ENCODE data around the gene SLC35B1.
"Not testable (repeated sequence)": the region's sequence is repeated elsewhere in the genome, so short reads cannot be mapped to it uniquely, and the experiment has no call there.

SLC35B1 gene

DNA sequence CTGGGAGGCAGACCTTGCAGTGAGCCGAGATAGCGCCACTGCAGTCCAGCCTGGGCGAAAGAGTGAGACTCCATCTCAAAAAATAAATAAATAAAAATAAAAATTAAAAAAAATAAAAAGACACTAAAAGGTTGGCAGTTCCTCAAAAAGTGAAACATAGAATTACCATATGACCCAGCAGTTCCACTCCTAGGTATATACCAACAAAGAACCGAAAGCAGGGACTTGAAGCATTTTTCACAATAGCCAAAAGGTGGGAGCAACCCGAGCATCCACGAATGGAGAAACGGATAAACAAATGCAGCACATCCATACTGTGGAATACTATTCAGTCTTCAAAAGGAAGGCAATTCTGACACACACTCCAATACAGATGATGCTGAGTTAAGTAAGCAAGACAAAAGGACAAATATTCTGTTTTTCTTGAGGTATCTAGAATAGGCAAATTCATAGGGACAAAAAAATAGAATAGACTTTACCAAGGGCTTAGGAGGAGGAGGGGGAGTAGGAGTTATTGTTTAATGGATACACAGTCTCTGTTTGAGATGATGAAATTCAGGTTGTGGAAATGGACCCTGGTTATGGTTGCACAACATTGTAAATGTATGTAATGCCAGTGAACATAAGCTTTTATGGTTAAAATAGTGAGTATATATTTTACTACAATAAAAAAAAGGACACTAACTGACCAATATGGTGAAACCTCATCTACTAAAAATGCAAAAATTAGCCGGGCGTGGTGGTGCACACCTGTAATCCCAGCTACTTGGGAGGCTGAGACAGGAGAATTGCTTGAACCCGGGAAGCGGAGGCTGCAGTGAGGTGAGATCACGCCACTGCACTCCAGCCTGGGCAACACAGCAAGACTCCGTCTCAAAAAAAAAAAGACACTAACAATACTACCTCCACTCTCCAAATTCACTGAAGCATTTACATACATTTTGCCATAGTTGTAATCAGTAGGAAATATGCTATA lies 27.0 kb upstream of the SLC35B1 start:
- DNase-seq (ENCODE audit: low read depth): no peak

DNA sequence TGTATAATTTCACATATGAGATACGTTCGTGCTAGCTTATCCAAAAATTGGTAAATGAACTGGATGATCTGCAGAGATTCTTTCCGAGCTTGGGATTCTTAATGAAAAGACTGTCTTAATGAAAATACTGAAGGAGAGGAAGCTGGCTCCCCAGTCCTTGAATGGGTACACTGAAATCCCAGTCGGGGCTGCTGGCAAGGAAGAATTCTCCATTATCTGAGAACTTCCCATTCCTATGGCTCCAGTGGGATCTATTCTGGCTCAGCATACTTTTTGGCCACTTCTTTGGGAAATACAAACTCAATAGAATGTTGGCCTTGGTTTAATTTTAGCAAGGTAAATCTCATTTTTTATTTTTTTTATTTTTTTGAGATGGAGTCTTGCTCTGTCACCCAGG lies 23.7 kb upstream of the SLC35B1 start:
- DNase-seq (ENCODE audit: low read depth): no peak

DNA sequence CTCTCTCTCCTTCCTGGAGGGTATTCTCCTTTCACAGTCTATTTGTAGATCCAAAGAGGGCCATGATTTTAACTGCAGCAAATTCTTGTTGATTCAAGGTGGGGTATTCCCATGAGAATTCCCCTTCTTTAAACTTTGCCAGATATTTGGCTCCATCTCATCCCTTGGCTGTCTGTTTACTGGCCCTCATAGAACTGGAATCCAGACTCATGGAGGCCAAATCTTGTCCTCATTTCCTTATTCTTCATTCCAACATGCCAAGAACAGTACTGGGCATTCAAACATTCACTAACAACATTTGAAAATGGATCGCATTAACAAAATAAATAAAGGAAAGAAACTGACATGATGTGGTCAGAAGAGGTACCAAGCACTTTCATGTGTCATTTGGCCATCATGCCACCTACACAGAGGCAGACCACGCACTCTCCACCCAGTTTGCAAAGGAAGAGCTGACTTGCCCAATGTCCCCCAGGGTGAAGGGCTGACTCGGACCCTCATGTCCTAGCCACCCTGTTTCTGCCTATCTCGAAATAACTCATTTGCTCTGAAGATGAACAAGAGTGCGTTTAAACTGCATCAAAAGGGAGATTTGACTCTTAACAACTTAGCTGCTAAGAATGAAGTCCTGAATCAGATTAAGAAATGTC lies 23.1 kb upstream of the SLC35B1 start:
- DNase-seq (ENCODE audit: low read depth): no peak

DNA sequence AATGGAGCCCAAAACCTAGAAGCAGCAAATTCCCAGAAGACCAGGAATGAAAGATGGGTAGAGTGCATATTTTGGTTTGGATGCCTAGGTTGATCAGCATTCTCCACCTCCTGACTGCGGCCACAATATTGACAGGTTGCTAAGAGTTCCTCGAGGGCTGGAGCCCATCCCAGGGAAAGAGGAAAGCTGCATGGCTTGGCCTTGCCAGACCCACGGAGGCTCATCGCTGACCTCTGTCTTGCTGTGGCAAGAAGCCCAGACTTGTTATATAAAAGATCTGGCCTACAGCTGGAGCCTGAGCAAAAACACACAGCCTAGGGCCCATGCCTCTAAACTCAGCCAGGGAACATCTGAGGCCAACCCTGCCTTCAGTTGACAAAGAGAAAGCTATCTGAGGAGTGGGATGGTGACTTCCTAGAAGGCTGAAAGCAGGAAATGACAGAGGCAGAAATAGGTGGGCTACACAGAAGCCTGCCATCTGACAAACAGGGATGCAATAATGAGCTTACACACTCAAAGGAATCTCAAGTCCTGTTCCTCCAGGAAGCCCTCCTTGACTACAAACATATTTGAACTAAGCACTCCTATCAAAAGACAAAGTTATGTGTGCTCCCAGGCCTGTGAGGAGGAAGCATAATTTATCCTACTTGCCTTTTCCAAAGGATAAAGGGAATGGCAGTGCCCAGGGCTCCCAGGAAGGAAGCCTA lies 22.5 kb upstream of the SLC35B1 start:
- DNase-seq (ENCODE audit: low read depth): no peak

DNA sequence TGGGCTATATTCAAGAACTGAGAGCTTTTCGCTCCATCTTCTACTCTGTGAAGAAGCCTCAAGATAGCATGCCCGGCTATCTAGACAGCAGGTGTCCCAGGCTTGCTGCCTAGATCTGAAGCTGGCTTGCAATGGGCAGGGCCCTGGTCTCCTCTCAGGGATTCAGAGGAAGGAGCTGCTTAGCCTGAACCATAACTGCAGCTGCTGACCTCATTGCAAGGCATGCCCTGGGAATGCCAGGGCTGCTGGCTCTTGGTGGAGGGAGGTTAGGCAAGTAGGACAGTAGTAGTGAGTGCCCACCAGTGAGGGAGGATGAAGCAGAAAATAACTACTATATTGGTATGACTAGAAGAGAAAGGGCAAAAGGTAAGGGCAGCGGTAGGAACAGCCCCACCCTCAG lies 21.3 kb upstream of the SLC35B1 start:
- no peak for DNase-seq (ENCODE audit: low read depth)

DNA sequence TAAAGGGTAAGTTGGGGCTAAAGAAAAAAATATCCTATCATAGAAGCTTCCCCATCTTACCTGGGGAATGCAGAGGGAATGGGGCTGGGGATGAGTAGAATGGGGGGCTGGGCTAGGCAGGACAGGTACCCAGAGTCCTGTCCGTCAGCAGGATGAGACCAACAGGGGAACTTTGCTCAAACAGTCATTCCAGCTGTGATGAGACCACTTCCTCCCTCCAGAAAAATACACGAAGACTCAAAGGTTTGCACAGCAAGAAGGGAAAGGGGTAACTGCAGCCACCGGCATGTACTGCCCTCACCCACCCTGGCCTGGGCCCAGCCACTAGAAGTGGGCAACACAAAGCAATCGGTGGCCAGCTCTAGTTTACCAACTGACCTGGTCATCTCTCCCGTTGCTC lies 20.7 kb upstream of the SLC35B1 start:
- DNase-seq (ENCODE audit: low read depth): no peak

DNA sequence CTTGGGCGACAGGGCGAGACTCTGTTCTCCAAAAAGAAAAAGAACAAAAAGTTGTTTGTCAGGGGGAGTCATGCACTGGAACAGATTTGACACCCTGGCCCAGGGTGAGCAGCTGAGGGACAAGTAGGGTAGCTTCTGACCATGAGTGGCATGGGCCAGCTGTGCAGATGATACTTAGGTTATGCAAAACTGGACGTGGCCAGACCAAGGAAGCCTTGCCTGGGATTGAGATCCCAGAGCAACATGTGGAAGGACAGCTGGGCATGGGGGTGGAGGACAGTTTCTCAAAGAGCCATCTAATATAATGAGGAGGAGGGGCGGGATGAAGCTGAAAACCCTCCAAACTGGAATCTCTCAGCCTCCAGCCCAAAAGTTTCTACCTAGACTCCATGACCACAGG lies 19.6 kb upstream of the SLC35B1 start:
- DNase-seq (ENCODE audit: low read depth): no peak

DNA sequence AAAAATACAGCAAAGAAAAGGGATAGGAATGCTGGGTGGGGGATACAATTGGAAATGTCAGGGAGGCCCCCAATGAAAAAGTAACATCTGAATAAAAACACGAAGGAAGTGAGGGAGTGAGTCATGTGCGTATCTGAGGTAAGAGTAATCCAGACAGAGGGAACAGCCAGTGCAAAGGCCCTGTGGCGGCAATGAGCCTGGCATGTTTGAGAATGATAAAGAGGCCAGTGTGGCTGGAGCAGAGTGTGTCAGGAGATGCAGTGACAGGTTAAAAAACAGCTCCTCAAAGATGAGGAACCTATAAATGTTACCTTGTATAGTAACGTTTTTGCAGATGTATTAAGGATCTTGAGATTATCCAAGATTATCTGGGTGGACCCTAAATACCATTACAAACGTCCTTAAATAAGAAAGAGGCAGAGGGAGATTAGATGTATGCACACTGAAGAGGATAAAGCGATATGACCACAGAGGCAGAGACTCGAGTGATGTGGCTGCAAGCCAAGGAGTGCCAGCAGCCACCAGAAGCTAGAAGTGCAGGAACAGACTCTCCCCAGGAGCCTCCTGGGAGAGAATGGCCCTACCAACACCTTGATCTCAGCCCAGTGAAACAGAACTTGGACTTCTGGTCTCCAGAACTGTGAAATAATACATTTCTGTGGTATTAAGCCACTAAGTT lies 17.8 kb upstream of the SLC35B1 start:
- DNase-seq (ENCODE audit: low read depth): no peak

DNA sequence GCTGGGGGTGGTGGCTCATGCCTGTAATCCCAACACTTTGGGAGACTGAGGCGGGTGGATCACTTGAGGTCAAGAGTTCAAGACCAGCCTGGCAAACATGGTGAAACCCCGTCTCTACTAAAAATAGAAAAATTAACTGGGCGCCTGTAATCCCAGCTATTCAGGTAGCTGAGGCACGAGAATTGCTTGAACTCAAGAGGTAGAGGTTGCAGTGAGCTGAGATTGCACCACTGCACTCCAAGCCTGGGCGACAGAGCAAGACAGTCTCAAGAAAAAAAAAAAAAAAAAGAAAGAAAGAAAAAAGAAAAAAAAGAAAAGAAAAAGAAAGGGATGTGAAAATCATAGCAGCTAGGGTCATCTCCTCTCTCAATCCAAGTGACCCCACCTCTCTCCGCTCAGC lies 16.8 kb upstream of the SLC35B1 start:
- not testable (repeated sequence) for DNase-seq (ENCODE audit: low read depth)

DNA sequence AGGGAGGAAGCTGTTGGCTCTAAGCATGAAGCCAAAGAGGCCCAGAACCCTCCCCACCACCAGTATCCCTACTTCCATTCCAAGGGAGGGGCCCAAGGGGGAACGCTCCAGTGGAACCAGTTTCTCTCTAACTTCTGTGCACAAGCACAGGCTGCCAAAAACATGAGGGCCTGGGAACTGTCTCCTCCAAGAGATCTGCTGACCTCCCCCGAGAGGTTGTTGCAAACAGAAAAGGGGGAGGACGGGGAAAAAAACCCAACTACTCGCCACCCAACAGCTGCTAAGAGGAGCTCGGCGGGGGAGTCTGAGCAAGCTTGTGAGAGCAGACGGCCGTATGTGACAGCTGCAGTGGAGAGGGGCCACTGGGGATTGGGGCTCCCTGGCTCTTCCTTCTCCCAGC lies 15.7 kb upstream of the SLC35B1 start:
- DNase-seq (ENCODE audit: low read depth): no peak

DNA sequence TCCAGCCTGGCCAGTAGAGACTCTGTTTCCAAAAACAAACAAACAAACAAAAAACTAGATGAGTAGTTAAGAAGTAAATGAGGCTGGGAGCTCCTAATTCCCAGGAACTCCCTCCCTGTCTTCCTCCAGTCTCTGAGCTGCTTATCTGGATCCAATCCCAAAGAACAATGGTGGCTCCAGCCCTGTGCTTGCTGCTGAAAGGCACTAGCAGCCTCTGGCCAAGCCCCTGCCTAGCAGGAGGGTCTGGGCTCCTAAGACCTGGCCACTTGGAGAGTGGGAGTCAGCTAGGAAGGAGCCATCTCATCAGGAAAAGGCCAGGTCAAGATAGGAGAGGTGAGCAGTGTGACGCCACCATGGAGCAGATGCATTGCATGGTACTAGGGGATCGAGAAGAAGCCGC lies 14.3 kb upstream of the SLC35B1 start:
- no peak for DNase-seq (ENCODE audit: low read depth)

DNA sequence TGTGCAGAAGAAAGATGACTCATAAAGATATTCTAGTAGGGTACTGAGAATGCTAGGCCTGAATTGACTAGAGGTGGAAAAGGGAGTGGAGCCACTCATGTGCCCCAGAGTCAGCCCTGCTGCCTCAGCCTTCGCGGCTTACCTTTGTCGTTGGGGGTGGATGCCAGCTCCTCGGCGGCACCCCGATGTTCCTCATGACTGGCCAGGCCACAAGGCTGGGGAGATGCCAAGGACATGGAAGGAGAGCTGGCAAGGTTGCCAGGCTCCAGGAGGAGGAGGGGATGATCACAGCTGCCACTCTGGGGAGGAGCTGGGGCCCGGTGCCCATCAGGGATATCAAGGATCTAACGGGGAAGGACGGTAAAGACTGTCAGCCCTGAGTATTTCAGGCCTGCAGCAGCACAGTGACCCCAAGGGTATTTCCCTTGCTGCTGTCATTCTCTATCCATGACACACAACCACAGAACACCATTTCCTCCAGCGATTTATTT lies 9.7 kb upstream of the SLC35B1 start:
- DNase-seq (ENCODE audit: low read depth): no peak

DNA sequence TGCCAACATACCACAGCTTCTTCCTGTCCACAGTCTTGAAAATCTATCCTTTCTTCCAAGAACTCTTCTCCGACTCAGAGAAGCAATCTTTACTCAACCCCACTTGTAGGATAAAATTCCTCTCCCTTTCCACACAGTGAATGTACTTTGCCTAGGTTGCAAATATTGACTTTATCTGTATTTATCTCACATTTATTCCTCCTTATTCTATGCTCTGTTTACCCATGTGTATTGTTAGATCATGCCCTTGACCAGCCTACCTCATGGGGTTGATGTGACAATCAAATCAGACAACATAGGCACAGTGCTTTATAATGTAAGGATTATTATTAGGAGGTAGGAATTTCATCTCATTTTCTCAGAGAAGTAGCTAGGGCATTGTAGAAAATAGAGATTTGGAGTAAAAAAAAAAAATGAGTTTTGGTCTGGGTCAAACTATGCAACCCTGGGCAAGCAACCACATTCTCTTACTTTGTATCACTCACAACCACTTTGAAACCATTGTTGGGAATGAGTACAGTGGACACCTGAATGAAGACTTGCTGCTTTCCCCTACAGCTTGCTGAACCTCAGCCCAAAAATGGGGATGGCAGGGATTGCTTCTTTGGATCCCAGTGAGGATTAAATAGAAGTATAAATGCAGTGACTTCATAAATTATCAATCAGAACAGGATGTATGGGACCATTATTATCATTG lies 9.1 kb upstream of the SLC35B1 start:
- no peak for DNase-seq (ENCODE audit: low read depth)

DNA sequence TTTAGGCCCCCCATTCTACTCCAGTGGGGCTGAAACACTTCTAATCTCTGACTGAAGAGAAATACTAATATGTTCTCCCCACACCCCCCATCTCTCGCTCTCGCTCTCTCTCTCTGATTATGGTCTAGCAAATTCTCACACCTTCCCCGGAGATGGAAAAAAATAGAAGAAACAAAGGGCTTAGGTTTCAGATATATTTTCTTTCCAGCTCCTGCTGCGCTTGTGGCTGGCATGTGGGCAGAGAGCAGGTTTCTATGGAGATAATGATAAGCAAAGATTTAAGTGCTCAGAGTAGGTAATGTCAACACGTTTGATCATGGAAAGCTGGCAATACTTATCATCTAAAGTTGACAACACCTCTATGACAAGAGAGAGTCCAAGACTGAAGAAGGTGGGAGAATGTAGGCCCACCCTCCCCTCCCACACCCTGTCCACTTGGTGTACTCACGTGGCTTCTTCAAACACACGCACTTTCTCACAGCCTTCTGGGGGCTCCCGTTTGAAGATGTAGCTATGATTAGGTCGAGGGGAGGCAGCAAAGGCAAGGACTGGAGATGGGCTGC lies 8.0 kb upstream of the SLC35B1 start:
- no peak for DNase-seq (ENCODE audit: low read depth)

DNA sequence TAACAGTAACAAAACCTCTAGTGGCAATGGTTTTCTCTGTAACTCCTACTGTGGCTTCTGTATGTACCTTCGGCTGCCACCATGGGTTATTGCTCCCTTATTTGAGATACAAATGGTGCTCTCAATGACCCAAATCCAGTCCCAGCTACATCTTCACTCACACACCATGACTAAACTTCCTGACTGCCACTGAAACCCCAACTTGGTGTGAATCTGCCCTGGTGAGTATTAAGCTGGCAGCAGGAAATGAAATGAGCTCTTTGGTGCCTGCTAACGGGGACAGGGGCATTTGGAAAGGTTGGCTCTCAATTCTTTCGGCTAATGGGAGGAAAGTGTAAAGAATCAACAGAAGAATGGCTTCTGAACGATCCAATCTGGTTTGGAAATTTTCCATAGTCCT lies 7.5 kb upstream of the SLC35B1 start:
- no peak for DNase-seq (ENCODE audit: low read depth)

DNA sequence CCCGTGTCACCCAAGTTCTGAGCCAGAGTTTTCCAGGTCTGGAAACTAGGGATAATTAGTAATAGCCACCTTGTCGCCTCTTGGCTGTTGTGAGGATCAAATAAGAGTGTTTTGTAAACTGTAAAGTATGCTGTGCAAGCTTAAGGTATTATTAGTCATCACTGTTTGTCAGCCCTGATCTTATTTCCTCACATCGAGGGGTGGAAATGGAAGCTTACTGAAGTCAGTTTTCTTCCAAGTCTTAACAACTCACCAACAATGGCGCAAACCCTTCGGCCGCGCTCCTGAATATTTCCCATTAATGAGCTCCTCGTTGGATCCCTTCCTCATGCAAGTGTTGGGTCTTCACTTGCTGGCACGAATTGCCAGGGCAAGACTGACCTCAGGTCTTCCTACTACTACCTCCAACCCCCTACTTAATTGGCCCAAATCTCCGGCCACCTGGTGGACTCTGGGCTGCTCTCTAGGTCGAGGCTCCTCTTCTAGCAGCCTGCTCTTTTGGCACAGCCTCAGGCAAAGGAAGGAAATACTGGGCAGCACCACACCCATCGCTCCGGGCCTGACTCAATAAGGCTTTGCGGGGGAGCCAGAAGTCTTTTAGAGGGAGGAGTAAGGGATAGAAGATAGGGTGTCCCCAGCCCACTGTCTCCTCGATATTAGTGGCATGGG lies 885 bp upstream of the SLC35B1 start:
- DNase-seq (ENCODE audit: low read depth): no peak

DNA sequence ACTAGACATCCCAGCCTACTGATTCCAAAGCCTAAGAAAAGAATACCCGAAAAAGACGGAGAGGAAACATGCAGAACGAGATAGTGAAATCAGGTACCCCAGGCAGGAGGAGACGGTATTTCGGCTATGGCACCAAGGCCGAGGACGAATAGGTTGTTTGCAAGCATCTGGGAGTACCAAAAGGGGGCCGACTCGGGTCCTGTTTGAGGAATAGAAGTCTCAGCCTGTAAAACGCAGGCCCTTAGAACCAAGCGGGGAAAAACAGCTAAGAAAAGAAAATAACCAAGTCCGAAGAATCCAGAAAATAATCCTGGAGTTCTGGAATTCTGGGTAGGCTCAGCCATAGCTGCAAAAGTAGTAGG lies 537 bp downstream of the SLC35B1 start:
- no peak for DNase-seq (ENCODE audit: low read depth)

DNA sequence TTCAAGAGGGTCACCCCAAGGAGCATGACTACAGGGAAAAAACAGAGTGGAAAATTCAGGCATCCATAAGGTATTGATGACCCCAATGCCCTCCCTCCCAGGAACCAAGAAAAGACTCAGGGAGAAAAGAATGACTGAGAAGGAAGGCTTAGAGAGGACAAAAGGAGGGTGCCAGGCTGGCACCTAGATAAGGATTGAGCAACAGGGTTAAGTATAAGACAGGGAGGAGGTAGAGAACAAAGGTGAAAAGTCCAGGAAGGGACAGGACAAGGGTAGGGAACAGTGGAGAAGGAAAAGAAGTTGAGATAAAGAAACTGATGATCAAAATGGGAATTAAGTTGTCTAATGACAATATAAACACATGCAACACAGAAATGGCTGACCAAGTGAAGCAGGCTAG lies 2.5 kb downstream of the SLC35B1 start:
- no peak for DNase-seq (ENCODE audit: low read depth)

DNA sequence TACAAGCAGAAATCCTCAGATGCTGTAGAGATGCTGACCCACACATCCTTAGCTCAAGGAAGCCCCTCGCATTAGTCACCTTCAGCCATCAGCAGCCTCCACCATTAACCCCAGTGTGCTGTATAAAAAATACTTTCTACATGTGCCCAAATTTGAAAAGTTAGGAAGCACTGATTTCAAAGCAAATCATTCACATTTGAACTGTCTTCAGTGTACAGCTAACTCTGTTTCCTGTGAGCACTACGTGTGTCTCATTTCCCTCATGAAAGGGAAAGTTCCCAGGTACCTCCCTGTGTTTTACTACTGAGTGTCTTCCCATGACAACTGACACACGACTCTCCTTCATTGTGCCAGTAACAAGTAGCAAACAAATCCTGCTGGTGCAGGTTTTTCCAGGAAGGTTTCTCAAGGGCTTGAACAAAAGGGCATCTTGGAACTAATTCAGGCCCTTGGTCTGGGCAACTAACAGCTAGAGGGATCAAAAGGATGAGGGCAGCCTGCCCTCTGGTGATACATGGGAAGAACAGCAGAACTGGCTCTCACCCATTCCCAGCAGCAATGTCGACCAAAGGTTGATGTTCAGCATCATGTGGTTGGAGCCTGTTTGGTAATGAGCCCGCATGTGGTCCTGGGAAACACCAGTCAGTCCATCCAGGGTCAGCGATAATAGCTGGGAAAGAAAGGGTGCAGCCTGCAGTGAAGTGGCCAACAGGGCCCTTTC lies 4.0 kb downstream of the SLC35B1 start:
- DNase-seq (ENCODE audit: low read depth): no peak

DNA sequence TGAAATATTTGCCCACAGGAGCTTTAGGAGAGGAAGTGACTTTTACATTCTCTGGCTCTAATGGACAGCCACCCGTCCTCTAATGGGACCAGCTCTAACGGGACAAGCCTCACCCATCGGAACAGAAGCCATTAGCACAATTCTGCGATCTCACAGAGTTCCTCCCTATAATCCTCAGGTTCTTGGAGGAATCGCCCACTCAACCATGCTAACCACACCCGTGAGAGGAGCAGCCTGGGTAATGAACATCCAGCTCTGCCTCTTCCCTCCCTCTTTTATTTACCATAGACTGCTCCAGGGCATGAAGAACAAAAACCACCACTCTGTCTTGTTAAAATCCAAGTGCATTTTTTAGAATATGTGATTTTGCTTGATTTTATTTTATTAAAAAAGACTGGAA lies 6.8 kb downstream of the SLC35B1 start:
- DNase-seq (ENCODE audit: low read depth): no peak
